Erythroblast (primary cell): ENCODE measurements around the gene TMX1.

Experiments used
- GATA1 ChIP-seq: IDR thresholded peaks from 2 replicates; pipeline ENCODE4 v1.6.1; 2011; ENCODE audit warnings: low read depth, mild to moderate bottlenecking, control low read depth, low read length, moderate library complexity
- POLR2A ChIP-seq: IDR thresholded peaks from 2 replicates; pipeline ENCODE4 v1.6.1; 2011; ENCODE audit warnings: mild to moderate bottlenecking, low read length

DNA sequence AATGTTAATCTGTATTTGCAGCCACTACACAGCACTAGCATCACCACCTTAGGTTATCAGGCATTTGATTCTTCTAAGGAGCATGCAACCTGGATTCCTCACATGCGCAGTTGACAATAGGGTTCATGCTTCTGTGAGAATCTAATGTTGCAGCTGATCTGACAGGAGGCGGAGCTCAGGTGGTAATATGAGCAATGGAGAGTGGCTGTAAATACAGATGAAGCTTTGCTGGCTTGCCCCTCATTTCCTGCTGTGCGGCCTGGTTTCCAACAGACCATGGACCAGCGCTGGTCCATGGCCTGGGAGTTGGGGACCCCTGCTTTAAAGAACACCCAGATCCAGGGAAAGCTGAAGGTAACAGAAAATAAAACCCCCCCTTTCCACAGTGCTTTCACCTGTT lies 51.0 kb downstream of the TMX1 start:
- TF ChIP-seq POLR2A: no peak
- TF ChIP-seq GATA1: no peak
